K562 (cell line): Measurements from ENCODE around the gene EPN2. TPM values are rescaled to one million over a fixed set of nuclear protein-coding genes. Genes with fewer than 3 reads are reported as not detected.

ENCODE experiments used
- ATAC-seq: fragments of 200-7000 bp; cut with Tn5 transposase; 3 replicates; pipeline ENCODE4 v1.9.1; 2020; ENCODE audit warnings: moderate library complexity
- BruUV-seq: library from RNA; stranded (reverse); fragments of 400-500 nt; replicated peaks from 2 replicates; lab custom pipeline; 2021; lab: Mats Ljungman, UMichigan
- CTCF ChIA-PET: fragments of 300-600 bp; formaldehyde crosslinking; extraction: SDS; loops from one replicate; lab custom pipeline; 2021; ENCODE audit warnings: low intra/inter-chr PET ratio; lab: Yijun Ruan, JAX
- POLR2A ChIA-PET: fragments of 300-600, 350-650 bp; sonication (Branson Sonifier 250); formaldehyde crosslinking; extraction: SDS; loops from one replicate; lab custom pipeline; 2021; ENCODE audit warnings: antibody characterized with exemption, inconsistent platforms; lab: Yijun Ruan, JAX
- DNase-seq, 4 experiments: peaks; one replicate each; pipeline versions ENCODE4 v3.0.0 to v3.0.0-alpha.2; 2011 to 2018; ENCODE audit warnings: low spot score in 3 of 4, mixed read lengths in 3 of 4; ENCODE audit errors: extremely low read depth in 1 of 4
- FAIRE-seq: peaks from 2 replicates; lab custom pipeline; 2011; peaks lifted over from hg19 to GRCh38; lab: Jason Lieb, UNC
- H2AFZ ChIP-seq: 2 replicates; pipeline ENCODE4 v1.6.0; 2011; ENCODE audit warnings: low read depth, low read length, control low read depth, inconsistent platforms
- H3K27ac ChIP-seq: fragments of 200-600 bp; 3 replicates; pipeline ENCODE4 v1.8.0; 2011; ENCODE audit warnings: low read depth, mild to moderate bottlenecking, control low read depth, inconsistent platforms, low read length, moderate library complexity, mixed read lengths; ENCODE audit errors: extremely low read depth
- H3K27me3 ChIP-seq, 2 experiments: fragments of 300-600 bp in 1 of 2; 2 replicates in 1 of 2; 3 replicates in 1 of 2; pipeline versions ENCODE4 v1.6.0 to v1.8.0; 2011; ENCODE audit warnings: inconsistent platforms in 2 of 2, low read length in 2 of 2, mild to moderate bottlenecking in 1 of 2, mixed read lengths in 1 of 2, moderate library complexity in 1 of 2; ENCODE audit not compliant: control insufficient read depth in 2 of 2, insufficient read depth in 2 of 2
- H3K36me3 ChIP-seq: fragments of 300-600 bp; 3 replicates; pipeline ENCODE4 v1.8.0; 2011; ENCODE audit warnings: mild to moderate bottlenecking, low read length, inconsistent platforms; ENCODE audit not compliant: control insufficient read depth, insufficient read depth
- H3K4me1 ChIP-seq, 2 experiments: fragments of 200-600 bp in 1 of 2; replicated peaks in 1 of 2; 2 replicates in 1 of 2; 3 replicates in 1 of 2; pipeline versions ENCODE4 v1.5.1 to v1.8.0; 2011; ENCODE audit warnings: inconsistent platforms in 2 of 2, low read length in 2 of 2, mild to moderate bottlenecking in 1 of 2, mixed read lengths in 1 of 2, moderate library complexity in 1 of 2; ENCODE audit not compliant: control insufficient read depth in 2 of 2, insufficient read depth in 2 of 2
- H3K4me2 ChIP-seq: 2 replicates; pipeline ENCODE4 v1.6.1; 2011; ENCODE audit warnings: low read length, control low read depth, inconsistent platforms, mixed read lengths; ENCODE audit not compliant: insufficient read depth
- H3K4me3 ChIP-seq: fragments of 200-600 bp; sonication (generic), shearing (Covaris generic); 2 replicates; pipeline ENCODE4 v1.5.1; 2016; ENCODE audit warnings: control low read depth, inconsistent platforms
- H3K79me2 ChIP-seq: fragments of 200-600 bp; 3 replicates; pipeline ENCODE4 v1.8.0; 2011; ENCODE audit warnings: low read length, inconsistent platforms; ENCODE audit not compliant: control insufficient read depth, insufficient read depth
- H3K9ac ChIP-seq, 2 experiments: 2 replicates each; pipeline versions ENCODE4 v1.6.0 to v1.6.1; 2011; ENCODE audit warnings: low read depth in 2 of 2, low read length in 2 of 2, control low read depth in 1 of 2, inconsistent platforms in 1 of 2, mild to moderate bottlenecking in 1 of 2, mixed read lengths in 1 of 2; ENCODE audit not compliant: insufficient read depth in 1 of 2
- H3K9me1 ChIP-seq: one replicate; pipeline ENCODE4 v1.6.0; 2011; ENCODE audit warnings: inconsistent platforms, mild to moderate bottlenecking, low read length, moderate library complexity; ENCODE audit not compliant: control insufficient read depth, insufficient read depth
- H3K9me3 ChIP-seq: replicated peaks from 2 replicates; pipeline ENCODE4 v1.5.1; 2011; ENCODE audit warnings: low read depth, low read length, inconsistent platforms; ENCODE audit not compliant: control insufficient read depth, insufficient read depth
- H4K20me1 ChIP-seq: replicated peaks from 2 replicates; pipeline ENCODE4 v1.6.1; 2011; ENCODE audit warnings: low read length, inconsistent platforms, mixed read lengths; ENCODE audit not compliant: control insufficient read depth, insufficient read depth
- CBFA2T3 ChIP-seq: fragments of 450-650 bp; IDR thresholded peaks from 2 replicates; pipeline ENCODE4 v1.6.1; 2017
- ELF1 ChIP-seq: fragments of 200-800 bp; sonication (Bioruptor generic); IDR thresholded peaks from 2 replicates; pipeline ENCODE4 v1.6.1; 2016; ENCODE audit warnings: missing genetic modification characterization, missing compliant biosample characterization
- EP300 ChIP-seq: IDR thresholded peaks from 2 replicates; pipeline ENCODE4 v1.6.1; 2012; ENCODE audit warnings: low read length, improper control_type of control experiment
- PML ChIP-seq: IDR thresholded peaks from 2 replicates; pipeline ENCODE4 v1.6.1; 2012; ENCODE audit warnings: low read length, inconsistent platforms
- PURB ChIP-seq: sonication (generic); formaldehyde crosslinking; IDR thresholded peaks from 2 replicates; pipeline ENCODE4 v1.9.0; 2021; ENCODE audit warnings: low read depth, mild to moderate bottlenecking, missing genetic modification reagents
- SRSF7 ChIP-seq: fragments of 200-400 bp; formaldehyde crosslinking; optimal IDR thresholded peaks from 2 replicates; pipeline ENCODE3; 2017; ENCODE audit warnings: mild to moderate bottlenecking, low read depth, low read length
- TCF3 ChIP-seq: sonication (generic); formaldehyde crosslinking; IDR thresholded peaks from 2 replicates; pipeline ENCODE4 v1.4.0; 2020; ENCODE audit warnings: mild to moderate bottlenecking, missing genetic modification reagents
- TRIM24 ChIP-seq, 2 experiments: fragments of 450-650 bp; IDR thresholded peaks; 2 replicates each; pipeline ENCODE4 v1.6.1; 2016
- ZNF143 ChIP-seq: sonication (generic); formaldehyde crosslinking; IDR thresholded peaks from 2 replicates; pipeline ENCODE4 v1.9.0; 2022; ENCODE audit warnings: mild to moderate bottlenecking, missing genetic modification reagents
- ZNF224 ChIP-seq: sonication (generic); formaldehyde crosslinking; IDR thresholded peaks from 2 replicates; pipeline ENCODE4 v1.8.0; 2022; ENCODE audit warnings: mild to moderate bottlenecking, missing genetic modification reagents
- ZNF274 ChIP-seq: IDR thresholded peaks from 2 replicates; pipeline ENCODE4 v1.6.1; 2011; ENCODE audit warnings: low read depth, mild to moderate bottlenecking, low read length, moderate library complexity, borderline replicate concordance
- WGBS: fragments of 100-300 bp; shearing (Covaris generic); methylation state at CpG from one replicate; pipeline ENCODE4 v1.1.6; 2016; ENCODE audit warnings: low coverage, mixed read lengths; ENCODE audit not compliant: insufficient coverage; ENCODE audit errors: missing lambda C conversion rate; 5-methylcytosine and 5-hydroxymethylcytosine counted together
- in situ Hi-C: fragments of 300-500 bp; cut with MboI; formaldehyde crosslinking; loops from 4 replicates; pipeline ENCODE4 v1.15.0; 2018; ENCODE audit warnings: inconsistent platforms, mixed read lengths
- intact Hi-C: fragments of 100-400 bp; cut with micrococcal nuclease; formaldehyde crosslinking; loops from 2 replicates; pipeline ENCODE4 v1.14.2; 2022
- polyA plus RNA-seq, 8 experiments: library from polyadenylated mRNA; depleted of rRNA in 4 of 8; stranded (reverse) in 5 of 8; unstranded in 3 of 8; fragments of >200 nt; fragmentation: Nextera tagmentation in 2 of 8; fragmentation: Illumina TruSeq in 1 of 8; extraction: Ambion mirVana in 2 of 8; extraction: Trizol in 1 of 8; gene quantifications; 2 replicates each; pipeline versions ENCODE4 v1.2.1 to v1.2.3, GENCODE V29; 2011 to 2014; ENCODE audit warnings: inconsistent platforms in 1 of 8, missing spikeins in 1 of 8
- total RNA-seq, 7 experiments: library from RNA; depleted of rRNA in 6 of 7; stranded (reverse); fragments of >200 nt in 6 of 7; fragmentation: Illumina TruSeq in 2 of 7; extraction: Trizol in 2 of 7; gene quantifications; 2 replicates each; pipeline versions ENCODE4 v1.2.1 to v1.2.3, GENCODE V29; 2011 to 2021; ENCODE audit warnings: low replicate concordance in 1 of 7
- TF ChIP-seq, protein P1 (sequence below): fragments of 250-450 bp; sonication (Bioruptor Pico); IDR thresholded peaks from 2 replicates; pipeline ENCODE4 v1.4.0; 2020; ENCODE audit warnings: mild to moderate bottlenecking, moderate library complexity, borderline replicate concordance
- TF ChIP-seq, protein P2 (sequence below), 2 experiments: fragments of 450-650 bp; IDR thresholded peaks; 2 replicates each; pipeline ENCODE4 v1.6.1; 2018; ENCODE audit warnings: mild to moderate bottlenecking in 2 of 2, low read depth in 1 of 2; ENCODE audit not compliant: partially characterized antibody in 2 of 2
- TF ChIP-seq, protein P3 (sequence below): fragments of 450-650 bp; formaldehyde crosslinking; IDR thresholded peaks from 2 replicates; pipeline ENCODE4 v1.4.0; 2022; ENCODE audit warnings: missing genetic modification characterization

Gene EPN2
- total and polyA plus RNA-seq, 9 of the 15 experiments (the other 6 are each of a cell fraction or from before 2014, with no cell fraction given), result 1.0 to 12.9 (median 8.9) TPM

DNA sequence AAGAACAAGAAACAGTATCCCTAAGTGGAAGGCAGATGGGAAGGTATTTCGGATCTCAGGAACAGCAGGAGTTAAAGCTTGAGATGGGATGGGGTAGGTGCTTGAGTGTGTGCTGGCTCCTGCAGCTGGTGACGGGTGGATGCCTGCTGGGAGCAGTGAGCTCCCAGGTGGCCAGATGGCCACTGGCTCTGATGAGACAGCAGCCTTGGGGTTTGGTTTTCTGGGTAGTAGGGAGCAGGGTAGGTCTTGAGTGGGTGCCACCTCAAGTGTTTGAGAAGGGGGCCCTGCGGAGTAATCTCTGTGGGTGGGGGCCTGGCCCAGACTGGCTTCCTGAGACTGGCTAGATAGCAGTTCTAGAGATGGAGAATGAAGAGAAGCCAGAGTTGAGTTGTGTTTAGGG is 10.3 kb downstream of the EPN2 start:
- Histone ChIP-seq H2AFZ (no peak overlapping the region), H3K79me2 (peaks cover 22% of the 10 kb centered on the region), H3K9me3 (no peaks in the 10 kb centered on the region), H3K4me2 (no peak overlapping the region), H3K4me3 (no peak overlapping the region), H3K4me1 (peaks cover 12 to 28% of the 10 kb centered on the region in 2 experiments; a peak in 4 of 5 replicates), H4K20me1 (peaks cover 15% of the 10 kb centered on the region; the same call in 1 of the 2 replicates), H3K27me3 (no peaks in the 10 kb centered on the region), H3K27ac (no peak overlapping the region), H3K9ac (peak overlapping the region in 1 of 2 experiments; percentile 73; a peak in 1 of 4 replicates), H3K36me3 (0 out of 3 replicates have a peak, but pooled peaks cover 4% of the 10 kb centered on the region), H3K9me1 (peaks cover 2% of the 10 kb centered on the region)
- POLR2A ChIA-PET, result interaction anchor here (2.4 to 3.6 kb wide), 2 partner anchors 8 to 9 kb away, joined by 13 to 16 read pairs; no protein-coding TSS in a partner anchor
- DNase-seq (no peak), FAIRE-seq (no peak), ATAC-seq (no peak; the same call in 1 of the 3 replicates)
- intact Hi-C loops, result no loop called here
- CTCF ChIA-PET, result no interaction called here
- no peak for TF ChIP-seq SRSF7
- TF ChIP-seq ZNF224 (CRISPR knock-in tag), result no peak
- no peak for TF ChIP-seq EP300
- no peak for TF ChIP-seq TCF3
- TF ChIP-seq ZNF143 (CRISPR knock-in tag), result no peak
- no peak for TF ChIP-seq ZNF274
- TF ChIP-seq PML, result no peak
- TF ChIP-seq TRIM24 (IDR thresholded peaks at IDR 0.05), result no peak
- TF ChIP-seq, protein P1, sequence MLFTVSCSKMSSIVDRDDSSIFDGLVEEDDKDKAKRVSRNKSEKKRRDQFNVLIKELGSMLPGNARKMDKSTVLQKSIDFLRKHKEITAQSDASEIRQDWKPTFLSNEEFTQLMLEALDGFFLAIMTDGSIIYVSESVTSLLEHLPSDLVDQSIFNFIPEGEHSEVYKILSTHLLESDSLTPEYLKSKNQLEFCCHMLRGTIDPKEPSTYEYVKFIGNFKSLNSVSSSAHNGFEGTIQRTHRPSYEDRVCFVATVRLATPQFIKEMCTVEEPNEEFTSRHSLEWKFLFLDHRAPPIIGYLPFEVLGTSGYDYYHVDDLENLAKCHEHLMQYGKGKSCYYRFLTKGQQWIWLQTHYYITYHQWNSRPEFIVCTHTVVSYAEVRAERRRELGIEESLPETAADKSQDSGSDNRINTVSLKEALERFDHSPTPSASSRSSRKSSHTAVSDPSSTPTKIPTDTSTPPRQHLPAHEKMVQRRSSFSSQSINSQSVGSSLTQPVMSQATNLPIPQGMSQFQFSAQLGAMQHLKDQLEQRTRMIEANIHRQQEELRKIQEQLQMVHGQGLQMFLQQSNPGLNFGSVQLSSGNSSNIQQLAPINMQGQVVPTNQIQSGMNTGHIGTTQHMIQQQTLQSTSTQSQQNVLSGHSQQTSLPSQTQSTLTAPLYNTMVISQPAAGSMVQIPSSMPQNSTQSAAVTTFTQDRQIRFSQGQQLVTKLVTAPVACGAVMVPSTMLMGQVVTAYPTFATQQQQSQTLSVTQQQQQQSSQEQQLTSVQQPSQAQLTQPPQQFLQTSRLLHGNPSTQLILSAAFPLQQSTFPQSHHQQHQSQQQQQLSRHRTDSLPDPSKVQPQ (CRISPR knock-in tag), result no peak
- TF ChIP-seq PURB, result no peak
- TF ChIP-seq CBFA2T3, result no peak
- TF ChIP-seq, protein P2, sequence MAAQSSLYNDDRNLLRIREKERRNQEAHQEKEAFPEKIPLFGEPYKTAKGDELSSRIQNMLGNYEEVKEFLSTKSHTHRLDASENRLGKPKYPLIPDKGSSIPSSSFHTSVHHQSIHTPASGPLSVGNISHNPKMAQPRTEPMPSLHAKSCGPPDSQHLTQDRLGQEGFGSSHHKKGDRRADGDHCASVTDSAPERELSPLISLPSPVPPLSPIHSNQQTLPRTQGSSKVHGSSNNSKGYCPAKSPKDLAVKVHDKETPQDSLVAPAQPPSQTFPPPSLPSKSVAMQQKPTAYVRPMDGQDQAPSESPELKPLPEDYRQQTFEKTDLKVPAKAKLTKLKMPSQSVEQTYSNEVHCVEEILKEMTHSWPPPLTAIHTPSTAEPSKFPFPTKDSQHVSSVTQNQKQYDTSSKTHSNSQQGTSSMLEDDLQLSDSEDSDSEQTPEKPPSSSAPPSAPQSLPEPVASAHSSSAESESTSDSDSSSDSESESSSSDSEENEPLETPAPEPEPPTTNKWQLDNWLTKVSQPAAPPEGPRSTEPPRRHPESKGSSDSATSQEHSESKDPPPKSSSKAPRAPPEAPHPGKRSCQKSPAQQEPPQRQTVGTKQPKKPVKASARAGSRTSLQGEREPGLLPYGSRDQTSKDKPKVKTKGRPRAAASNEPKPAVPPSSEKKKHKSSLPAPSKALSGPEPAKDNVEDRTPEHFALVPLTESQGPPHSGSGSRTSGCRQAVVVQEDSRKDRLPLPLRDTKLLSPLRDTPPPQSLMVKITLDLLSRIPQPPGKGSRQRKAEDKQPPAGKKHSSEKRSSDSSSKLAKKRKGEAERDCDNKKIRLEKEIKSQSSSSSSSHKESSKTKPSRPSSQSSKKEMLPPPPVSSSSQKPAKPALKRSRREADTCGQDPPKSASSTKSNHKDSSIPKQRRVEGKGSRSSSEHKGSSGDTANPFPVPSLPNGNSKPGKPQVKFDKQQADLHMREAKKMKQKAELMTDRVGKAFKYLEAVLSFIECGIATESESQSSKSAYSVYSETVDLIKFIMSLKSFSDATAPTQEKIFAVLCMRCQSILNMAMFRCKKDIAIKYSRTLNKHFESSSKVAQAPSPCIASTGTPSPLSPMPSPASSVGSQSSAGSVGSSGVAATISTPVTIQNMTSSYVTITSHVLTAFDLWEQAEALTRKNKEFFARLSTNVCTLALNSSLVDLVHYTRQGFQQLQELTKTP (IDR thresholded peaks at IDR 0.05; ENCODE audit: low read depth in 1 of 2, partially characterized antibody in 2 of 2), result no peak
- no peak for TF ChIP-seq ELF1 (tag)
- TF ChIP-seq, protein P3, sequence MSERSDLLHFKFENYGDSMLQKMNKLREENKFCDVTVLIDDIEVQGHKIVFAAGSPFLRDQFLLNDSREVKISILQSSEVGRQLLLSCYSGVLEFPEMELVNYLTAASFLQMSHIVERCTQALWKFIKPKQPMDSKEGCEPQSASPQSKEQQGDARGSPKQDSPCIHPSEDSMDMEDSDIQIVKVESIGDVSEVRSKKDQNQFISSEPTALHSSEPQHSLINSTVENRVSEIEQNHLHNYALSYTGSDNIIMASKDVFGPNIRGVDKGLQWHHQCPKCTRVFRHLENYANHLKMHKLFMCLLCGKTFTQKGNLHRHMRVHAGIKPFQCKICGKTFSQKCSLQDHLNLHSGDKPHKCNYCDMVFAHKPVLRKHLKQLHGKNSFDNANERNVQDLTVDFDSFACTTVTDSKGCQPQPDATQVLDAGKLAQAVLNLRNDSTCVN (CRISPR knock-in tag), result no peak
- no TSS peak for BruUV-seq
- in situ Hi-C loops, result loop anchor here (10.0 kb wide), 1 partner anchor 143 kb away; no protein-coding TSS in a partner anchor
- WGBS, result 46% methylated on average over 3 of the region's 3 CpGs
